Activated CD8-positive, alpha-beta memory T cell treated with anti-CD3 and anti-CD28 coated beads, Interleukin-2, amount 50 U/mL, for 24 hours (primary cell): ENCODE results near the gene DGLUCY.
"Not testable (repeated sequence)": the region's sequence is repeated elsewhere in the genome, so short reads cannot be mapped to it uniquely, and the experiment has no call there.

Source experiments
- DNase-seq: peaks from one replicate; pipeline ENCODE4 v3.0.0-alpha.2; 2020; ENCODE audit errors: extremely low read depth

The DGLUCY gene

GRCh38 chr14:91207008-91207407, 93.1 kb downstream of the DGLUCY start:
- DNase-seq: no peak

- no peak for DNase-seq
Observed at GRCh38 chr14:91211017-91211416, 97.1 kb downstream of the DGLUCY start.

GRCh38 chr14:91214306-91214705, 100.4 kb downstream of the DGLUCY start:
- DNase-seq: no peak

GRCh38 chr14:91215381-91215780, 101.5 kb downstream of the DGLUCY start:
- no peak for DNase-seq

GRCh38 chr14:91216731-91217226, 102.9 kb downstream of the DGLUCY start:
- no peak for DNase-seq

GRCh38 chr14:91218014-91218413, 104.1 kb downstream of the DGLUCY start:
- no peak for DNase-seq

GRCh38 chr14:91219517-91220389, 105.9 kb downstream of the DGLUCY start:
- DNase-seq: no peak

GRCh38 chr14:91220581-91221000, 106.7 kb downstream of the DGLUCY start:
- no peak for DNase-seq

- DNase-seq: no peak
Observed at GRCh38 chr14:91221270-91221669, 107.4 kb downstream of the DGLUCY start.

GRCh38 chr14:91223028-91223783, 109.3 kb downstream of the DGLUCY start:
- DNase-seq: no peak

GRCh38 chr14:91225025-91225424, 111.2 kb downstream of the DGLUCY start:
- DNase-seq: no peak

- DNase-seq: not testable (repeated sequence)
Observed at GRCh38 chr14:91226360-91226759, 112.5 kb downstream of the DGLUCY start.

GRCh38 chr14:91227183-91227628, 113.3 kb downstream of the DGLUCY start:
- DNase-seq: no peak

- peak; percentile 79 for DNase-seq
Observed at GRCh38 chr14:91228112-91229004, 114.5 kb downstream of the DGLUCY start.

GRCh38 chr14:91229005-91229382, 115.1 kb downstream of the DGLUCY start:
- DNase-seq: no peak

GRCh38 chr14:91229743-91230200, 115.9 kb downstream of the DGLUCY start:
- DNase-seq: no peak

- DNase-seq: no peak
Observed at GRCh38 chr14:91230397-91231035, 116.6 kb downstream of the DGLUCY start.

GRCh38 chr14:91231446-91231845, 117.6 kb downstream of the DGLUCY start:
- DNase-seq: no peak

GRCh38 chr14:91232052-91232451, 118.2 kb downstream of the DGLUCY start:
- DNase-seq: no peak

GRCh38 chr14:91232603-91233002, 118.7 kb downstream of the DGLUCY start:
- DNase-seq: no peak
